ENCODE data around the gene C6orf136. TPM values are rescaled to one million over a fixed set of nuclear protein-coding genes. Genes with fewer than 3 reads are reported as not detected.

The C6orf136 gene
- total and polyA plus RNA-seq, 4 donors: 5.1 to 26.0 (median 13.3) TPM

DNA sequence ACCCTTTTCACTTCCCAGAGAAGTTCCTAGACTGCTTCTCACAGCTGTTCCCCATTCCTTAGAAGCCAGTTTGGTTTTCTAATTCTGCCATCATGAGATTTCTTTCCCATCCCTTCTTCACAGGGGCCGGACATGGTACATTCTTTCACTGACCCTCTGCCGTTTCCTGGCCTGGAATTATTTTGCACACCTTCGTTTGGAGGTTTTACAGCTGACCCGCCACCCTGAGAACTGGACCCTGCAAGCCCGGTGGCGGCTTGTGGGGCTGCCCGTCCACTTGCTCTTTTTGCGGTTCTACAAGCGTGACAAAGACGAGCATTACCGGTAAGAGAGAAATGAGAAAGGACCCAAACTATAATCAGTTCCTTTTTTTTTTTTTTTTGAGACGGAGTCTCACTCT, 4.2 kb downstream of the C6orf136 start:
- WGBS, 2 donors: 91% methylated on average over 12 of the region's 12 CpGs
- Histone ChIP-seq H3K4me1 (ENCODE audit: control insufficient read depth in 5 of 5, insufficient read depth in 5 of 5, low read length in 5 of 5) (peaks cover 0 to 10% (median 0%) of the 10 kb centered on the region in 5 donors), H3K27me3 (ENCODE audit: control insufficient read depth in 3 of 3, insufficient read depth in 3 of 3, low read length in 2 of 3) (no peaks in the 10 kb centered on the region), H3K27ac (ENCODE audit: low read depth in 1 of 2, low read length in 1 of 2) (no peak overlapping the region), H3K4me3 (no peak overlapping the region), H3K36me3 (ENCODE audit: control insufficient read depth in 4 of 4, insufficient read depth in 4 of 4, low read length in 4 of 4) (peaks cover 19 to 45% (median 29%) of the 10 kb centered on the region in 4 donors), H3K9ac (ENCODE audit: insufficient read depth in 1 of 2, low read length in 2 of 2) (no peak overlapping the region), H3K9me3 (ENCODE audit: control insufficient read depth in 4 of 4, insufficient read depth in 3 of 4, low read length in 3 of 4) (no peaks in the 10 kb centered on the region)
- ATAC-seq (ENCODE audit: insufficient read depth, low FRiP score) (no peak), DNase-seq (no peak)
- no peak for TF ChIP-seq CTCF (IDR thresholded peaks at IDR 0.05; ENCODE audit: control extremely low read depth, extremely low read depth)

DNA sequence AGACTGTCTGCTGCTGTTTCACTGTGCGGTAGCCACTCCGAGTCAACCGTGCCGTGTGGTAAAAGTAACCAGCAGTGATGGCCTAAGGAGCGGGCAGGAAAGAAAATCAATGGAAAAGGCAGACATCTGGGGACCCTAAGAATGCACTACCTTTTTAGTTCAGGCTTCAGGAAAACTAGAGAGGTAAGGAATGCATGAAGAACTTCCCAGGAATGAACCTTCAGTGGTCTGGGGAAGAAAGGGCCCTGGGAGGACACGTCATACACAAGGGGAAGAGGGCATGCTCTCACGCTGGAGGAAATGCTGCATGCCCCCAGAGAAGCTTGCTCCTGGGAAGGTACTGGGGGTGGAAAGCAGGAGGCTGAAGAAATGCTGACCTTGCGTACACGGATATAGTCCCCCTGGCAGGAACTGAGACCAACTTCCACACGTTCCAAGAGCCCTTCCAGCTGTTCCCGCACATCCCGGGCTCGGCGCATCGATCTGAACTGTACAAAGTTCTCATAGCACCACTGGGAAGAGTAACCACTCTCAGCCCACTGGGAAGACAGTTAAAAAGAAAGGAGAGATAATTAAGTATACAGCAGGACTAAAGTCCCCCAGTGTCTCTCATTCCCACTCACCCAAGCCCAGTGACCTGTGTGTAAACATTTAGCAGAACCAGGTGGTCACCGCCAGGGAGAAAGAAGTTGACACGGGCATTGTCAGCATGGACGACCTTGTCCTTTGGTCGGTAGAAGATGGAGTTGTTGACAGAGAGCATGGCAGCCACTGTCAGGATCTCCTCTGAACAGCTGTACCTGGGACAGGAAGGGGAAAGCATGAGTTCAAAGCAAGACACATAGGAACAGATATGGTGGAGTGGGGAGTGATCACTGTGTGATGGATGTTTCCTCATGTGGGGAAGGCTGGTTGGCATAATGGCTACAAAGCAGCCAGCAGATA, 8.1 kb downstream of the C6orf136 start:
- no peak for DNase-seq
- 92 to 95% methylated on average over 19 of the region's 19 CpGs for WGBS, 2 donors
- Histone ChIP-seq H3K27ac (ENCODE audit: low read depth in 1 of 2, low read length in 1 of 2) (no peak overlapping the region), H3K36me3 (ENCODE audit: control insufficient read depth in 4 of 4, insufficient read depth in 4 of 4, low read length in 4 of 4) (peaks cover 35 to 70% (median 44%) of the 10 kb centered on the region in 4 donors), H3K9ac (ENCODE audit: insufficient read depth in 1 of 2, low read length in 2 of 2) (no peak overlapping the region), H3K27me3 (ENCODE audit: control insufficient read depth in 3 of 3, insufficient read depth in 3 of 3, low read length in 2 of 3) (no peaks in the 10 kb centered on the region), H3K4me1 (ENCODE audit: control insufficient read depth in 5 of 5, insufficient read depth in 5 of 5, low read length in 5 of 5) (no peaks in the 10 kb centered on the region), H3K4me3 (no peak overlapping the region), H3K9me3 (ENCODE audit: control insufficient read depth in 4 of 4, insufficient read depth in 3 of 4, low read length in 3 of 4) (no peaks in the 10 kb centered on the region)
- ATAC-seq (ENCODE audit: insufficient read depth, low FRiP score): no peak
- TF ChIP-seq CTCF (IDR thresholded peaks at IDR 0.05; ENCODE audit: control extremely low read depth, extremely low read depth): no peak

DNA sequence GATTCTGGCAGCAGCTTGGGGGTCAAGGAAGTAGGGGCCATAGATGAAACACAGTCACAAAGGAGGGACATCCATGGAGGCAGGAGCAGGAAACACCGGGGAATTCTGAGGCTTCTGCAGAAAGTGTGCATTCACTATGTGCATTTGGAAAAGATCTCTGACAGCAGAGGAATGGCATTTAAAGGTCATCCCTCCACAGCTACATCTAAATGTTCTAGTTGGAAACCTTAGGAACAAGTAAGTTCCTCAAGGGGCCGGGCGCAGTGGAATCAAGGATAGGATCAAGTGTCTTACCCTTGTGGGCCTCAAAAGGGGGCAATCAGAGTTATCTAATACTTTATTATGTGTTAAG, 8.8 kb downstream of the C6orf136 start:
- DNase-seq: no peak
- 94 to 97% methylated on average over 3 of the region's 3 CpGs for WGBS, 2 donors
- H3K9ac ChIP-seq (ENCODE audit: insufficient read depth in 1 of 2, low read length in 2 of 2): no peak overlapping the region
- no peak overlapping the region for H3K27ac ChIP-seq (ENCODE audit: low read depth in 1 of 2, low read length in 1 of 2)
- H3K27me3 ChIP-seq (ENCODE audit: control insufficient read depth in 3 of 3, insufficient read depth in 3 of 3, low read length in 2 of 3): no peaks in the 10 kb centered on the region
- no peaks in the 10 kb centered on the region for H3K4me1 ChIP-seq (ENCODE audit: control insufficient read depth in 5 of 5, insufficient read depth in 5 of 5, low read length in 5 of 5)
- TF ChIP-seq CTCF (IDR thresholded peaks at IDR 0.05; ENCODE audit: control extremely low read depth, extremely low read depth): no peak
- H3K4me3 ChIP-seq: no peak overlapping the region
- no peak for ATAC-seq (ENCODE audit: insufficient read depth, low FRiP score)
- H3K36me3 ChIP-seq (ENCODE audit: control insufficient read depth in 4 of 4, insufficient read depth in 4 of 4, low read length in 4 of 4): peaks cover 37 to 74% (median 46%) of the 10 kb centered on the region in 4 donors
- H3K9me3 ChIP-seq (ENCODE audit: control insufficient read depth in 4 of 4, insufficient read depth in 3 of 4, low read length in 3 of 4): no peaks in the 10 kb centered on the region

All from lung (tissue), 12 donors.